ENCODE results near the gene NINJ1. TPM values are rescaled to one million over a fixed set of nuclear protein-coding genes. Genes with fewer than 3 reads are reported as not detected.

Gene NINJ1
- total and polyA plus RNA-seq, 8 donors, result 9.3 to 153 (median 34.6) TPM

DNA sequence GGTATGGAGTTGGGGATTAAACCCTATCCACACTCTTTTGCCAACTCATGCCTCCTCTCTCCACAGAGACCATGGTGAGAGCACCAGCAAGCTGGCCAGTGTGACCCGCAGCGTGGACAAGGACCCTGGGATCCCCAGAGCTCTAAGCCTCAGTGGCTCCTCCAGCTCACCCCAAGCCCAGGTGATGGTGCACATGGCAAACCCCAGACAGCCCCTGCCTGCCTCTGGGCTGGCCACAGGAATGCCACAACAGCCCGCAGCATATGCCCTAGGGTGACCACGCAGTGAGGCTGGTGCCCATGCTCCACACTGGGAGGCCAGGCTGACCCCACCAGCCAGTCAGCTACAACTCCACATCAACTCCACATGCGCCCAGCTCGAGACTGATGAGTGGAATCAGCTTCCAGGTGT is 49.6 kb downstream of the NINJ1 start:
- Histone ChIP-seq H3K4me3 (no peak overlapping the region), H3K9me3 (no peaks in the 10 kb centered on the region), H3K27me3 (no peaks in the 10 kb centered on the region), H3K27ac (no peak overlapping the region), H3K4me1 (peaks cover 0 to 9% (median 0%) of the 10 kb centered on the region in 4 donors), H3K36me3 (peaks cover 0 to 12% (median 6%) of the 10 kb centered on the region in 4 donors)
- intact Hi-C loops (cut with DNase I; ENCODE audit: low total_unique reads), result no loop called here
- WGBS, 5 donors, result 94 to 100% (median 96%) methylated on average over 2 to 6 of the region's 6 CpGs
- no peak for DNase-seq
- TF ChIP-seq EP300 (IDR thresholded peaks at IDR 0.05), result no peak
- TF ChIP-seq, protein P1, sequence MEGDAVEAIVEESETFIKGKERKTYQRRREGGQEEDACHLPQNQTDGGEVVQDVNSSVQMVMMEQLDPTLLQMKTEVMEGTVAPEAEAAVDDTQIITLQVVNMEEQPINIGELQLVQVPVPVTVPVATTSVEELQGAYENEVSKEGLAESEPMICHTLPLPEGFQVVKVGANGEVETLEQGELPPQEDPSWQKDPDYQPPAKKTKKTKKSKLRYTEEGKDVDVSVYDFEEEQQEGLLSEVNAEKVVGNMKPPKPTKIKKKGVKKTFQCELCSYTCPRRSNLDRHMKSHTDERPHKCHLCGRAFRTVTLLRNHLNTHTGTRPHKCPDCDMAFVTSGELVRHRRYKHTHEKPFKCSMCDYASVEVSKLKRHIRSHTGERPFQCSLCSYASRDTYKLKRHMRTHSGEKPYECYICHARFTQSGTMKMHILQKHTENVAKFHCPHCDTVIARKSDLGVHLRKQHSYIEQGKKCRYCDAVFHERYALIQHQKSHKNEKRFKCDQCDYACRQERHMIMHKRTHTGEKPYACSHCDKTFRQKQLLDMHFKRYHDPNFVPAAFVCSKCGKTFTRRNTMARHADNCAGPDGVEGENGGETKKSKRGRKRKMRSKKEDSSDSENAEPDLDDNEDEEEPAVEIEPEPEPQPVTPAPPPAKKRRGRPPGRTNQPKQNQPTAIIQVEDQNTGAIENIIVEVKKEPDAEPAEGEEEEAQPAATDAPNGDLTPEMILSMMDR (IDR thresholded peaks at IDR 0.05), result no peak
- TF ChIP-seq POLR2AphosphoS5 (IDR thresholded peaks at IDR 0.05), result no peak
- TF ChIP-seq POLR2A (IDR thresholded peaks at IDR 0.05), result no peak

- intact Hi-C loops (cut with DNase I; ENCODE audit: low total_unique reads), result no loop called here
- peaks cover 0 to 9% (median 0%) of the 10 kb centered on the region in 4 donors for H3K4me1 ChIP-seq
- no peaks in the 10 kb centered on the region for H3K27me3 ChIP-seq
- no peaks in the 10 kb centered on the region for H3K9me3 ChIP-seq
- 78 to 81% (median 80%) methylated on average over 5 to 8 of the region's 8 CpGs for WGBS, 5 donors
- no peak for TF ChIP-seq POLR2A (IDR thresholded peaks at IDR 0.05)
- DNase-seq, result peak in 1 of 2 donors; percentile 20
- no peak overlapping the region for H3K4me3 ChIP-seq
- peaks cover 0 to 12% (median 6%) of the 10 kb centered on the region in 4 donors for H3K36me3 ChIP-seq
- H3K27ac ChIP-seq, result no peak overlapping the region
Measured at GRCh38 chr9:93083592-93084470, 50.2 kb downstream of the NINJ1 start.

- Histone ChIP-seq H3K4me3 (no peak overlapping the region), H3K27ac (peak overlapping the region in 1 of 5 donors; percentile 7), H3K4me1 (peaks cover 0 to 9% (median 0%) of the 10 kb centered on the region in 4 donors), H3K27me3 (no peaks in the 10 kb centered on the region), H3K9me3 (no peaks in the 10 kb centered on the region), H3K36me3 (peaks cover 0 to 12% (median 6%) of the 10 kb centered on the region in 4 donors)
- DNase-seq, result peak in 1 of 2 donors; percentile 36
- WGBS, 5 donors, result 68 to 79% (median 74%) methylated on average over 9 to 18 of the region's 18 CpGs
- TF ChIP-seq POLR2A (IDR thresholded peaks at IDR 0.05) (no peak), POLR2AphosphoS5 (IDR thresholded peaks at IDR 0.05) (no peak), EP300 (IDR thresholded peaks at IDR 0.05) (no peak)
- TF ChIP-seq, protein P1 (IDR thresholded peaks at IDR 0.05), result no peak
- intact Hi-C loops (cut with DNase I; ENCODE audit: low total_unique reads), result no loop called here
Measured at GRCh38 chr9:93082841-93083411, 51.1 kb downstream of the NINJ1 start.

DNA sequence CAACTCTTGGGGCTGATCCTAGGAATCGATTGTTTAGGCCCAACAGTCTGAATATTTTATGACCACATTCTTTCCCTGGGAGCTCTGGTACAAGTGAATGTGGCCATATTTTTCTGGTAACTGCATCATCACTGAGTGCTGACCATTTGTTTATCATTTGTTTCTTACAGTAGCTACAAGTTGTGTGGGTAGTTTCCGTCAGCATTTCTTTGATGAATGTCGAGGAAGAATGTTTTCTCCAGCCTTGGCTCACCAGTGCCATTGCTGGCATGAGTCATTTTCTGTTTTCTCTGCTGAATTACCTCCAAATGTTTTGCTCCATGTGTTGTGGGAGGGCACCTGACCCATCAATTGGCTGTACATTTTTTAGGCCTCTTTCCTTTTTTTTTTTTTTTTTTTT is 52.1 kb downstream of the NINJ1 start:
- DNase-seq, result peak in 1 of 2 donors; percentile 34
- no peaks in the 10 kb centered on the region for H3K27me3 ChIP-seq
- TF ChIP-seq, protein P1 (IDR thresholded peaks at IDR 0.05), result no peak
- no peak for TF ChIP-seq POLR2A (IDR thresholded peaks at IDR 0.05)
- TF ChIP-seq EP300 (IDR thresholded peaks at IDR 0.05), result no peak
- no peak for TF ChIP-seq POLR2AphosphoS5 (IDR thresholded peaks at IDR 0.05)
- peaks cover 0 to 9% (median 0%) of the 10 kb centered on the region in 4 donors for H3K4me1 ChIP-seq
- WGBS, 5 donors, result 54 to 80% (median 76%) methylated on average over 3 of the region's 3 CpGs
- no peaks in the 10 kb centered on the region for H3K9me3 ChIP-seq
- no peak overlapping the region for H3K4me3 ChIP-seq
- intact Hi-C loops (cut with DNase I; ENCODE audit: low total_unique reads), result no loop called here
- H3K36me3 ChIP-seq, result peaks cover 0 to 12% (median 6%) of the 10 kb centered on the region in 4 donors
- peak overlapping the region in 2 of 5 donors; percentile 23 to 36 for H3K27ac ChIP-seq
